BJ (cell line): Measurements from ENCODE around the gene PGBD5. TPM values are rescaled to one million over a fixed set of nuclear protein-coding genes. Genes with fewer than 3 reads are reported as not detected.

Experiments
- CTCF ChIA-PET: fragments of 350-600 bp; formaldehyde crosslinking; extraction: SDS; loops from one replicate; lab custom pipeline; 2021; ENCODE audit warnings: antibody characterized with exemption, inconsistent platforms; lab: Yijun Ruan, JAX
- POLR2A ChIA-PET: fragments of 300-600 bp; sonication (Branson Sonifier 250); formaldehyde crosslinking; extraction: SDS; loops from one replicate; lab custom pipeline; 2021; ENCODE audit warnings: antibody characterized with exemption; lab: Charles Lee
- DNase-seq: peaks from one replicate; pipeline ENCODE4 v3.0.0-alpha.2; 2011; ENCODE audit warnings: low read depth
- H3K27me3 ChIP-seq: 2 replicates; pipeline ENCODE4 v1.6.0; 2011; ENCODE audit warnings: low read length; ENCODE audit not compliant: control insufficient read depth, insufficient read depth
- H3K36me3 ChIP-seq: 2 replicates; pipeline ENCODE4 v1.5.1; 2011; ENCODE audit warnings: low read length; ENCODE audit not compliant: control insufficient read depth, insufficient read depth
- H3K4me3 ChIP-seq: 2 replicates; pipeline ENCODE4 v1.5.1; 2011; ENCODE audit warnings: low read depth, mild to moderate bottlenecking, control low read depth, low read length
- polyA plus RNA-seq: library from polyadenylated mRNA; depleted of rRNA; stranded (reverse); fragments of >200 nt; gene quantifications from 2 replicates; pipeline ENCODE4 v1.2.3, GENCODE V29; 2011
- TF ChIP-seq, protein P1 (sequence below): IDR thresholded peaks from 2 replicates; pipeline ENCODE4 v1.5.1; 2011; ENCODE audit warnings: low read depth, mild to moderate bottlenecking, control low read depth, inconsistent platforms, low read length, moderate library complexity; ENCODE audit not compliant: insufficient read depth

The PGBD5 gene
- polyA plus RNA-seq, 1 experiment: 0.07 TPM

DNA sequence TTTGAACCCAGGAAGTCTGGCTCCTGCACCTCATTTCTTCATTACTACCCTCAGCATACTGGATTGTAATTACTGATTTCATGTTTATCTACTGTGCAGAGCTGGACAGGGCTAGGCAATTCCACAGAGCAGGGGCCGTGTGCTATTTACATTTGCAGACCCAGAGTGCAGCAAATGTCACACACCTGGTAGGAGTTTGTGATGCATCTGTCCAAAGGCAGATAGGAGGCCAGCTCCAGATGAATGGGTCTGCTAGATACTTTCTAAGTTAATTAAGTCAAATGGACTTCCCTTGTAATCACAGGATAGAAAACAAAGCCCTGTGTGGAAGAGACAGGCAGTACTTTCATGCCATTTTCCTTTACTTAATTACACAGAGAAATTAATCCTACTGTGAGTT, 46.2 kb downstream of the PGBD5 start:
- ChIA-PET CTCF (no interaction called here), POLR2A (no interaction called here)
- Histone ChIP-seq H3K36me3 (no peaks in the 10 kb centered on the region), H3K4me3 (no peak overlapping the region), H3K27me3 (no peaks in the 10 kb centered on the region)
- DNase-seq: no peak
- TF ChIP-seq, protein P1, sequence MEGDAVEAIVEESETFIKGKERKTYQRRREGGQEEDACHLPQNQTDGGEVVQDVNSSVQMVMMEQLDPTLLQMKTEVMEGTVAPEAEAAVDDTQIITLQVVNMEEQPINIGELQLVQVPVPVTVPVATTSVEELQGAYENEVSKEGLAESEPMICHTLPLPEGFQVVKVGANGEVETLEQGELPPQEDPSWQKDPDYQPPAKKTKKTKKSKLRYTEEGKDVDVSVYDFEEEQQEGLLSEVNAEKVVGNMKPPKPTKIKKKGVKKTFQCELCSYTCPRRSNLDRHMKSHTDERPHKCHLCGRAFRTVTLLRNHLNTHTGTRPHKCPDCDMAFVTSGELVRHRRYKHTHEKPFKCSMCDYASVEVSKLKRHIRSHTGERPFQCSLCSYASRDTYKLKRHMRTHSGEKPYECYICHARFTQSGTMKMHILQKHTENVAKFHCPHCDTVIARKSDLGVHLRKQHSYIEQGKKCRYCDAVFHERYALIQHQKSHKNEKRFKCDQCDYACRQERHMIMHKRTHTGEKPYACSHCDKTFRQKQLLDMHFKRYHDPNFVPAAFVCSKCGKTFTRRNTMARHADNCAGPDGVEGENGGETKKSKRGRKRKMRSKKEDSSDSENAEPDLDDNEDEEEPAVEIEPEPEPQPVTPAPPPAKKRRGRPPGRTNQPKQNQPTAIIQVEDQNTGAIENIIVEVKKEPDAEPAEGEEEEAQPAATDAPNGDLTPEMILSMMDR: no peak

DNA sequence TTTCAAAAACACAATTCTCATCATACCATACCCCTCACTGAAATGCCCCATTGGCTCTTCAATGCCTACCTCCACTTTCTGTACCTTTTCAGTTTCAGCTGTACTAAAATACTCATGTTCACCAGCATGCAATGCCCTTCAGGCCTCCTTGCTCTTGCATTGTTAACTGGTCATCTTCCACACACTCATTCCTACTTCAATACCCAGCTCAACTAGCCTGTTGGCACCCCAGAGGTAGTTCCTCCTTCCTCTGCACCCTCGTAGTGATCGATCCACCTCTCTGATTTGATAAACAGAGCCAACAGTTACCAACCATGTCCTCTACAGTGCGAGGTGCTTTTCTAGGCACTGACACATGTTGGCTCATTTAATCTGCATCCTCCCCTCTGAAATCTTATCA, 46.7 kb downstream of the PGBD5 start:
- Histone ChIP-seq H3K4me3 (no peak overlapping the region), H3K36me3 (no peaks in the 10 kb centered on the region), H3K27me3 (no peaks in the 10 kb centered on the region)
- CTCF ChIA-PET: no interaction called here
- TF ChIP-seq, protein P1: no peak
- no peak for DNase-seq
- POLR2A ChIA-PET: no interaction called here

DNA sequence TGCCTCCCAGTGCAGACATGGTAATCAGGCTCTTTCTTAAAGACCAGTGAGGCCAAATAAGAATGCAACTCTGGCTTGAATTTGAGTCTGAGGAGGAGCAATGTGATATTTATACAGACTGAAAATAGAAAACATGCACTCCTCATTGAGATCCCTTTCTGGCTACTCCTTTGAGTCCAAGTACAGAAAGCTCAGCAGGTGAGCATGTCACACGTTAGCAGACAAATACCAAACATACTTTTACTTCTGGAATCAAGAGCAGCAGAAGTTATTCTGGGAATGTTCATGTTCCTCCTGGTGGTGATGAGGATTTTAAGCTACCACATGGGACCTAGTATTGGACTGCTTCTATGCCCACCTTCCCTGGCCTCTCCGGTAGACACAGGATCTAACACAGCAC, 48.3 kb downstream of the PGBD5 start:
- no peak overlapping the region for H3K4me3 ChIP-seq
- POLR2A ChIA-PET: no interaction called here
- H3K27me3 ChIP-seq: no peaks in the 10 kb centered on the region
- CTCF ChIA-PET: no interaction called here
- no peaks in the 10 kb centered on the region for H3K36me3 ChIP-seq
- DNase-seq: no peak
- TF ChIP-seq, protein P1: no peak

DNA sequence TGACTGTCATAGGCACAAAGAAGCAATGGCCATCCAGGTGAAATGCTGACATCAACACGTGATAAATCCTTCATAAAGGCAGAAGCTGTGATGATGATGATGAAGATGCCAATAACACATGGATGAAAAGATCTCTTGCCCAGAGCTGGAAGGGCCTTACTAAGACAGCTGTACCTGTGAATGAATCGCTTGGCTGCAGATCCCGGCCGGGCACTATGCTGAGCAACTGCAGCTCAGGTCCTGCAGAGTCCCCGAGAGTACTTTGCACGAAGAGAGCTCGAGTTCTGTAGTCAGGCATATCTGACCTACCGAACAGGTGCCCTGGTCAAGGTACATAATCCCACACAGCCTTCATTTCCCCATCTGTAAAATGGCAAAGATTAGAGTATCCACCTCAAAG, 48.8 kb downstream of the PGBD5 start:
- no peak for DNase-seq
- Histone ChIP-seq H3K4me3 (no peak overlapping the region), H3K36me3 (no peaks in the 10 kb centered on the region), H3K27me3 (no peaks in the 10 kb centered on the region)
- CTCF ChIA-PET: no interaction called here
- TF ChIP-seq, protein P1: no peak
- POLR2A ChIA-PET: no interaction called here

DNA sequence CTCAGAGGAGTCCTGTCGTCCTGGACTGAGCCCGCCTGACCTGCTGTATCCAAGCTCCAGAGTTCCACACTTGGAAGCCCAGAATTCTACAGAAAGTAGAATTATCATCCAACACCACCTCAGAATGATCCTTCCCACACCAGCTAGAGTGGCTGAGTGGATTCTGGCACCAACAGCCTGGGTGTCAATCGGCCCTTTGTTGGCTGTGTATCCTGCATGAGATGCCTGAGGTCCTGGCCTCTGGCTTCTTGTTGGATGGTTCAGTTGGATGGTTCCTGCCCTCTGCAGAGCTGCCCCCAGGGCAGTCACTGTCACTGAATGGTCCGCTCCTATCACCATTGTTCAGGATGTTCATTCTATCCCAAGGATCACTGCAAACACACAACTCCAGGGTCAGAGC, 49.8 kb downstream of the PGBD5 start:
- POLR2A ChIA-PET: no interaction called here
- no peak for DNase-seq
- Histone ChIP-seq H3K4me3 (no peak overlapping the region), H3K27me3 (no peaks in the 10 kb centered on the region), H3K36me3 (no peaks in the 10 kb centered on the region)
- CTCF ChIA-PET: no interaction called here
- TF ChIP-seq, protein P1: no peak
